Right lobe of liver (tissue), 4 donors: ENCODE measurements around the gene FAH.

ENCODE experiments used
- CTCF ChIP-seq, 4 donors: fragments of 200-600 bp in 3 of 4; fragments of 450-650 bp in 1 of 4; IDR thresholded peaks; one replicate each; pipeline versions ENCODE4 v1.5.1 to v1.8.0; 2016 to 2022; ENCODE audit warnings: antibody characterized with exemption in 4 of 4, mild to moderate bottlenecking in 2 of 4
- POLR2A ChIP-seq: fragments of 450-650 bp; IDR thresholded peaks from one replicate; pipeline ENCODE4 v1.6.1; 2017; ENCODE audit warnings: antibody characterized with exemption, mild to moderate bottlenecking
- donor health status: DM: no; HTN: no; CAD: no.
- donor health status: DM: no; HTN: no; CAD: no.
- donor health status: DM: no; HTN: yes; CAD: no.

GRCh38 chr15:80115021-80115420 is 37.8 kb upstream of the FAH start:
- TF ChIP-seq CTCF (IDR thresholded peaks at IDR 0.05) = no peak
- no peak for TF ChIP-seq POLR2A
